ENCODE data around the gene MLEC. TPM values are rescaled to one million over a fixed set of nuclear protein-coding genes. Genes with fewer than 3 reads are reported as not detected.
A peak's percentile ranks its signal among the peaks of the same experiment; 100 is the strongest.

Gene MLEC
- total RNA-seq = 115 TPM
- long read RNA-seq, full-length matches to known transcripts = 54 of 148 reads
- long read RNA-seq, partial matches to known transcripts = 1 of 148 reads
- long read RNA-seq, other reads (novel, unspliced or antisense) = 93 of 148 reads

DNA sequence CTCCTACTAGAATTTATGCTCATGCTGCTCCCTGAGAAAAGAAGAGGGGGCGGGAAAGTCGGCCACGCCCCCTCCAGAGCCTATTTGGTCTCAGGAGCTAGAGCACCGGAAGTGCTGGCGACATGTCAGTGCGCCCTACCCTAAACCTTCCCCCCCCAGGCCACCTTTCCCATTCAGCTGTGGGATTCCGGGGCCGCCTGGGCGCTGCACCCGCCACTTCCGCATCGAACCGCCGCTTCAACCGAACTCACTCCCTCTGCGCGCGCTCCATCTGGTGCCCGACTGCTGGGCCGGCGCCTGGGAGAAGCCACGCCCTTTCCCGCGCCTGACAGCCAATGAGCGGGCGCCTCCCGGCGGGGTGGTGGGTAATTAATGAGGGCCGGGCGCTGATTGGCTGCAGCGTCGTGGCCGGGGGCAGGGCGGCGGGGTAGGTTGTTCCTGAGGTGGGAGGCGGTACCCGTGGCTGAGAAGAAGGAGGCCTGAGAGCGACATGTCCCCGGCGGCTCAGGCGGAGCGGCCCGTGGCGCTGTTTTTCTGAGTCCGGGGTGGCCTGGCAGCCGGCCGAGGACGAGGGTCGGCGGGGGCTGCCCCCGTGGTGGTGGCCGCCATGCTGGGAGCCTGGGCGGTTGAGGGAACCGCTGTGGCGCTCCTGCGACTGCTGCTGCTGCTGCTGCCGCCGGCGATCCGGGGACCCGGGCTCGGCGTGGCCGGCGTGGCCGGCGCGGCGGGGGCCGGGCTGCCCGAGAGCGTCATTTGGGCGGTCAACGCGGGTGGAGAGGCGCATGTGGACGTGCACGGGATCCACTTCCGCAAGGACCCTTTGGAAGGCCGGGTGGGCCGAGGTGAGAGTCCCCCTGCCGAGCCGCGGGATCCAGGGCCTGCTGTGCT, at the start of gene MLEC:
Gene MLEC, plus strand, starts transcription at position 460 of the 888 bp plus-strand sequence. Its CDS starts 148 bp downstream, at position 608.
- peak; percentile 99 for DNase-seq
- intact Hi-C loops (cut with DNase I) = no loop called here
- Histone ChIP-seq H3K36me3 (no peaks in the 10 kb centered on the region), H3K27me3 (no peaks in the 10 kb centered on the region), H3K27ac (peak within 1 kb of the TSS; percentile 88), H3K4me3 (peak within 1 kb of the TSS; percentile 91), H3K9me3 (no peaks in the 10 kb centered on the region), H3K4me1 (peaks cover 20% of the 10 kb centered on the region)
- ATAC-seq = peak; percentile 95
- TF ChIP-seq, protein P1, sequence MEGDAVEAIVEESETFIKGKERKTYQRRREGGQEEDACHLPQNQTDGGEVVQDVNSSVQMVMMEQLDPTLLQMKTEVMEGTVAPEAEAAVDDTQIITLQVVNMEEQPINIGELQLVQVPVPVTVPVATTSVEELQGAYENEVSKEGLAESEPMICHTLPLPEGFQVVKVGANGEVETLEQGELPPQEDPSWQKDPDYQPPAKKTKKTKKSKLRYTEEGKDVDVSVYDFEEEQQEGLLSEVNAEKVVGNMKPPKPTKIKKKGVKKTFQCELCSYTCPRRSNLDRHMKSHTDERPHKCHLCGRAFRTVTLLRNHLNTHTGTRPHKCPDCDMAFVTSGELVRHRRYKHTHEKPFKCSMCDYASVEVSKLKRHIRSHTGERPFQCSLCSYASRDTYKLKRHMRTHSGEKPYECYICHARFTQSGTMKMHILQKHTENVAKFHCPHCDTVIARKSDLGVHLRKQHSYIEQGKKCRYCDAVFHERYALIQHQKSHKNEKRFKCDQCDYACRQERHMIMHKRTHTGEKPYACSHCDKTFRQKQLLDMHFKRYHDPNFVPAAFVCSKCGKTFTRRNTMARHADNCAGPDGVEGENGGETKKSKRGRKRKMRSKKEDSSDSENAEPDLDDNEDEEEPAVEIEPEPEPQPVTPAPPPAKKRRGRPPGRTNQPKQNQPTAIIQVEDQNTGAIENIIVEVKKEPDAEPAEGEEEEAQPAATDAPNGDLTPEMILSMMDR (IDR thresholded peaks at IDR 0.05) = peak; percentile 4

GRCh38 chr12:120639771-120640721, 46.9 kb upstream of the MLEC start, which contains the start of gene CABP1:
Gene CABP1 (plus strand): TSS chr12:120640626. CDS start chr12:120640686, 60 bp downstream.
- no peak within 1 kb of the TSS for H3K27ac ChIP-seq
- intact Hi-C loops (cut with DNase I) = no loop called here
- DNase-seq = no peak
- TF ChIP-seq, protein P1 (IDR thresholded peaks at IDR 0.05) = peak; percentile 22
- H3K4me3 ChIP-seq = peak within 1 kb of the TSS; percentile 39
- peaks cover 51% of the 10 kb centered on the region for H3K27me3 ChIP-seq
- peak; percentile 57 for ATAC-seq
- H3K36me3 ChIP-seq = no peaks in the 10 kb centered on the region
- peaks cover 11% of the 10 kb centered on the region for H3K4me1 ChIP-seq
- no peaks in the 10 kb centered on the region for H3K9me3 ChIP-seq

GRCh38 chr12:120640861-120641833, 45.8 kb upstream of the MLEC start:
- intact Hi-C loops (cut with DNase I) = no loop called here
- Histone ChIP-seq H3K27ac (no peak overlapping the region), H3K9me3 (no peaks in the 10 kb centered on the region), H3K4me1 (peaks cover 11% of the 10 kb centered on the region), H3K27me3 (peaks cover 59% of the 10 kb centered on the region), H3K36me3 (no peaks in the 10 kb centered on the region), H3K4me3 (peak overlapping the region; percentile 39)
- TF ChIP-seq, protein P1 (IDR thresholded peaks at IDR 0.05) = no peak
- DNase-seq (peak; percentile 83), ATAC-seq (peak; percentile 91)

DNA sequence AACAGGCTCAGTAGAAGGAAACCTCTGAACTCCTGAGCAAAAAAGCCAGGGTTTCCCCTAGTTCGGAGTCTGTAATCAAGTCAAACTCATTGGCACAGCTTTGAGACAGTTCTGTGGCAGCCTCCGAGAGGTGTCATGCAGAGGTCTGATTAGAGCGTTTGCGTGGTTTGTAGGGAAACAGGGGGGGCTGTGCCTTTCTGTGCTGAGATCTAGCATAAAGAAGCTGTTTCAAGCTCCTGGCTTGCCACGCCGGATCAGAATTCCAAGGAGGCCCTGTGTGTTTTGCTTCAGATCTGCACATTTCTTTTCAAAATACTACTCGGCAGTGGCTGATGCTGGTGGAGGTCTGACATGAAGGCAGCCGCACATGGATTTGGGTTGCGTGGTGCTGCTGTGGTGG, 44.8 kb upstream of the MLEC start:
- ATAC-seq = no peak
- peaks cover 11% of the 10 kb centered on the region for H3K4me1 ChIP-seq
- H3K9me3 ChIP-seq = no peaks in the 10 kb centered on the region
- TF ChIP-seq, protein P1 (IDR thresholded peaks at IDR 0.05) = no peak
- H3K36me3 ChIP-seq = no peaks in the 10 kb centered on the region
- peaks cover 61% of the 10 kb centered on the region for H3K27me3 ChIP-seq
- no peak overlapping the region for H3K4me3 ChIP-seq
- H3K27ac ChIP-seq = no peak overlapping the region
- DNase-seq = no peak
- intact Hi-C loops (cut with DNase I) = no loop called here

All from upper lobe of right lung (tissue), 1 donor.